ENCODE results near the gene TUBGCP6.
A peak's percentile ranks its signal among the peaks of the same experiment; 100 is the strongest.

The TUBGCP6 gene

DNA sequence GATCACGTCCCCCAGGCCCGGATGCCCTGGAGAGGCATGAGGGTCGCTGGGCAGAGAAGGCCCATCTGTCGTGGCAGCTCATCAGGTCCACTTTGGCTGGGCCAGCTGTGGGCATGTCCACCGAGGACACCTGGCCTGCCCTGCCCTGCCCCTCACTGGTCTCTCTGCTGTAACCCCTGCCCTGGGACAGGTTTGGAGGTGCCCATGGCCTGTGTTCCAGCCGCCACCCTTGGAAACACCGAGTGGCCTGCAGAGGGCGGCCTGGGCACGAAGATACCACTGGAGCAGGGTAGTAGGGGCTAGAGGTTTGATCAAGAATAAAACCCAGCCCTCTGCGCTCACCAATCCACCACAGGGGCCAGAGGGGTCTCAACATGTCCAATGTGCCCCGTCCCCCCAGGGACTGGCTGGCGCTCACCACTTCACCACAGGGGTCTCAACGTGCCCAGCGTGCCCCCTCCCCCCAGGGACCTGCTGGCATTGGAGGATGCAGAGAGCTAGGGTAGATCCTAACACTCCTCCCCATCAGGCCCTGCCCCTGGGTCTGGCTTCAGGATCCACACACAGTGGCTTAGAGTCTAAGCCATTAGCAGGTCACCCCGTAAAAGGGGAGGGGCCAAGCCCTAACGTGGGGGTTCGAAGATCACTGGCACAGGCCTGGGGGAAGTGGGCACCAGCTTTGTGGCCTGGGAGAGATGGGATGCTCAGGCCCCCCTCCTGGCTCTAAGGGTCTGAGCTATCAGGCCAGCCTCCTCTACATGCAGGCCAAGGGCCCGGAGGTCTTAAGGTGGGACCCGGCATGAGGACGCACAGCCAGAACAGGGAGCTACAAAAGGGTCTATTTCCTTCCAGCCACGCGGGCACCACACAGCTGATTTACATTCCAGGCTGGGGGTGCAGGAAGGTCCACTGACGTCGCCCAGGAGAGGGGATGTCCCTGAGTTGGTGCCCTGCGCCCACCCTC, 7.5 kb upstream of the TUBGCP6 start:
- Histone ChIP-seq H3K27me3 (ENCODE audit: control insufficient read depth, insufficient read depth, low read length) (no peaks in the 10 kb centered on the region), H3K4me1 (ENCODE audit: control insufficient read depth, insufficient read depth, low read length) (peaks cover 23% of the 10 kb centered on the region), H3K9me3 (replicated peaks; ENCODE audit: low read length) (no peaks in the 10 kb centered on the region), H3K9ac (ENCODE audit: low read depth, low read length) (no peak overlapping the region), H3K36me3 (ENCODE audit: insufficient read depth, low read length) (peaks cover 21% of the 10 kb centered on the region), H3K4me2 (ENCODE audit: low read length) (peak overlapping the region; percentile 100), H3K4me3 (ENCODE audit: low read length) (no peak overlapping the region)

DNA sequence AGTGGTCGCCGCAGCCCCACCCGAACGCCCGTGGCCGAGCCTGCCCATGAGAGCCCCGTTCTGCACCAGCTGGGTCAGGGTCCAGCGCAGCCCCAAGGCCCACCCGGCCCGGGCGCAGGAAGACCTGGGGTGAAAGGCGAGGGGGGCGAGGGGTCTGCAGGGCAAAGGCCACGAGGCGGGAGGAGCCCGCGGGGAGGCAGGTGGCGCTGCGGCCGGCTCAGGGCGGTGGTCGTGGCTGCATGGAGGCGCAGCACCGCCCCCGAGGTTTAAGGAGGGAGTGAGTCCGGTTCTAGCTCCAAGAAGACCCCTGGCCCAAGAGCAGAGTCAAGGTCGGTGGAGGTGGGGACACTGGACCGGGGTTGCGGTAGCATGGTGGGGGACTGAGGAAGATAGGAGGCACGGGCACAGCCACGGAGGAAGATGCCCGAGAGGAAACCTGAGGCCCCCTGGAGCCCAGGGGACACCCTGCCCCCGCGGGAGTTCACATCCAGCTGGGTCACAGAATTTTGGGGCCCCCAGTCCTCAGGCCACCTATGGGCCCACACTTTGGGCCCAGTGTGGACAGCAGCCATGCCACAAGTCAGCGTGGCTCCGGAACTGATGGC, 6.8 kb upstream of the TUBGCP6 start:
- peak overlapping the region; percentile 100 for H3K4me2 ChIP-seq (ENCODE audit: low read length)
- H3K9me3 ChIP-seq (replicated peaks; ENCODE audit: low read length): no peaks in the 10 kb centered on the region
- H3K4me3 ChIP-seq (ENCODE audit: low read length): peak overlapping the region; percentile 93
- peaks cover 27% of the 10 kb centered on the region for H3K36me3 ChIP-seq (ENCODE audit: insufficient read depth, low read length)
- H3K9ac ChIP-seq (ENCODE audit: low read depth, low read length): peak overlapping the region; percentile 95
- H3K27me3 ChIP-seq (ENCODE audit: control insufficient read depth, insufficient read depth, low read length): no peaks in the 10 kb centered on the region
- H3K4me1 ChIP-seq (ENCODE audit: control insufficient read depth, insufficient read depth, low read length): peaks cover 23% of the 10 kb centered on the region

DNA sequence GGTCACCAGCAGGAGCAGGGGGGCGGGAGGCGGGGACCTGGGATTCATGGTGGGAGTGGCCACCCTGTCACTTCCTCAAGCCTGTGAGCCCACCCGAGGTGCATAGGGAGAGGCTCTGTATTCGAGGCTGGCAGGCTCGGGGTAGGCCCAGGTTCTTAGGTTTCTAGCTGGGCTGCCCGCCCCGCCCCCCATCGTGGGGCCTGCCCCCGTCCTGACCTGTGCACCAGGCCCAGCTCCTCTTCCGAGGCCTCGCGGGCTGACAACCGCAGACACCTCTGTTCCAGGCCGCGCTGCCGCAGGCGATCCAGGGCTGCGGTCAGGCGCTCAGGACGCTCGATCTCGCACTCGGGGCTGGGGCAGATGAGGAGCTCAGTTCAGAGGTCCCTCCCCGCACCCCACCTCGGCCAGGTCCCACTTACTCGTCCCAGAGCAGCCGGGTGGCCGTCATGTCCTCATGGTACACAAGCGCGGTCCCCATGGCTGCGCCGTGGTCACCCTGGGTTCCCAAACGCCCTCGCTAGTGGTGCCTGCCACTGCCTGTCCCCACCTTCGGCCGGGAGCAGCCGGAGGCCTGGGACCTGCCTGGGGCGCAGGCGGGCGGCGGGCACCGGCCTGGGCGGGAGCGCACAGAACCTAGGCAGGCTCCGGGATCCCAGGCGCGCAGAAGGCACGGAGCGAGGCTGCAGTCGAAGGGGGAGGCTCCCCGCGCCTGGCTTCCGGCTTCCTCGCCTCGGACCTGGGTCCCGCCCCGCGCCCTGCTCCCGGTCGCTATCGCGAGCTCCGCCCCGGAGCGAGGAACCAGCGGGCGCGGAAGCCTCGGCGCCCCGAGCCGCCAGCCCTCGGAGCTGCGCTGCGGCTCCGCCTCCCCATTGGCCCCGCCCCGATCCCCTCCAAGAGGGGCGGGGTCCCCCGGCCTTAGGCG, 6.0 kb upstream of the TUBGCP6 start, which contains the start of gene HDAC10:
HDAC10 (minus strand) TSS at position 711 of the 922 bp plus-strand sequence; CDS start at position 478, 233 bp downstream.
- H3K36me3 ChIP-seq (ENCODE audit: insufficient read depth, low read length): peaks cover 28% of the 10 kb centered on the region
- H3K9ac ChIP-seq (ENCODE audit: low read depth, low read length): peak within 1 kb of the TSS; percentile 95
- H3K4me3 ChIP-seq (ENCODE audit: low read length): peak within 1 kb of the TSS; percentile 93
- H3K9me3 ChIP-seq (replicated peaks; ENCODE audit: low read length): no peaks in the 10 kb centered on the region
- H3K27me3 ChIP-seq (ENCODE audit: control insufficient read depth, insufficient read depth, low read length): no peaks in the 10 kb centered on the region
- peaks cover 27% of the 10 kb centered on the region for H3K4me1 ChIP-seq (ENCODE audit: control insufficient read depth, insufficient read depth, low read length)
- peak within 1 kb of the TSS; percentile 100 for H3K4me2 ChIP-seq (ENCODE audit: low read length)

DNA sequence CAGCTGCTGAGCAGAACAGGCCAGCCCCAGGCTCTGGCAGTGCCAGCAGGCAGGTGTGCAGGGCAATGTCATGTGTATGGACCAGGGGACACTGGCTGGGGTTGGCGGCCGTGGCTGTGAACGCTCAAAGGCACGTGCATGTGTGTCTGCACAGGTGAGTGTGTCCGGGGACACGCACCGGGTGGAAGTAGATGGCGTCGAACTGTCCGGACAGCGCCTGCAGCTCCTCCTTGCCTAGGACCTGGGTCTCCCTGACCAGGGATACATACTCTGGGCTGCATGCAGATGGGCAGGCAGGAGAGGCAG, 5.4 kb upstream of the TUBGCP6 start:
- peak overlapping the region; percentile 95 for H3K9ac ChIP-seq (ENCODE audit: low read depth, low read length)
- H3K9me3 ChIP-seq (replicated peaks; ENCODE audit: low read length): no peaks in the 10 kb centered on the region
- no peaks in the 10 kb centered on the region for H3K27me3 ChIP-seq (ENCODE audit: control insufficient read depth, insufficient read depth, low read length)
- H3K4me1 ChIP-seq (ENCODE audit: control insufficient read depth, insufficient read depth, low read length): peaks cover 32% of the 10 kb centered on the region
- H3K4me3 ChIP-seq (ENCODE audit: low read length): peak overlapping the region; percentile 93
- H3K4me2 ChIP-seq (ENCODE audit: low read length): peak overlapping the region; percentile 100
- H3K36me3 ChIP-seq (ENCODE audit: insufficient read depth, low read length): peaks cover 29% of the 10 kb centered on the region

DNA sequence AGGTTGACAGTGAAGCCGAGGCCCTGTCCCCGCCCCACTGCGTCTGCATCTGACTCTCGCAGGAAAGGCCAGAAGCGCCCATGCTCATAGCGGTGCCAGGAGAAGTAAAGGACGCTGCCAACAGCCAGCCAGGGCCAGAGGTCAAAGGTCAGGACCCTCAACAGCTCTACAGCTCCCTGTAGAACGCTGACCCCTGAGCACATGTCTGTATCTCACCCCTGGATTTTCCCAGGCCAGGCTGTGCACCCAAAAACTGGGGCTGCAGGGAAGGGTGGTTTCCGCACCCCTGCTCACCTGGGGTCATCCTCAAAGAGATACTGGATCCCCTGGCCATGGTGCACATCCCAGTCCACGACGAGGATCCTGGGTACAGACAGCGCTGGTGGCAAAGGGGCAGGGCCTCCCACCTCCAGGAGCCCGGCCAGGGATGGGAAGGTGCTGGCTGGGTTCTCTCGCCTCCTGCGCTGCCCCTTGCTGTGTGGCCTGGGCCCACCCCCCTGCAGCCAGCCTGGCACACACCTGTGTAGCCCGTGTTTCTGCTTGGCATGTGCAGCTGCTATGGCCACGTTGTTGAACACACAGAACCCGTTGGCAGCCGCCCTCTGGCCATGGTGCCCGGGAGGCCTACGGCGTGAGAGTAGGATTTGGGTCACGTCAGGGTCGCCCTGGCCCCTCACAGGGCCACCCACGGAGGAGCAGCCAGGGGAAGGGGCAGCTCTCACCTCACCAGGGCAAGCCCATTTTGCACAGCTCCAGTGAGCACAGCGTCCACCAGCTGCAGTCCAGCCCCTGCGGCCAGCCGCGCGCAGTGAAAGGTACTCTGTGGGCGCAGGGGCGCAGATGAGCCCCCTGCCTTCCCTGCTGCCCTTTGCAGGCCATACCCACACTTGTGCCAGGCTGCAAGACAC, 4.8 kb upstream of the TUBGCP6 start:
- peak overlapping the region; percentile 100 for H3K4me2 ChIP-seq (ENCODE audit: low read length)
- H3K9me3 ChIP-seq (replicated peaks; ENCODE audit: low read length): no peaks in the 10 kb centered on the region
- peaks cover 23% of the 10 kb centered on the region for H3K36me3 ChIP-seq (ENCODE audit: insufficient read depth, low read length)
- H3K4me3 ChIP-seq (ENCODE audit: low read length): peak overlapping the region; percentile 93
- peak overlapping the region; percentile 95 for H3K9ac ChIP-seq (ENCODE audit: low read depth, low read length)
- no peaks in the 10 kb centered on the region for H3K27me3 ChIP-seq (ENCODE audit: control insufficient read depth, insufficient read depth, low read length)
- peaks cover 32% of the 10 kb centered on the region for H3K4me1 ChIP-seq (ENCODE audit: control insufficient read depth, insufficient read depth, low read length)

DNA sequence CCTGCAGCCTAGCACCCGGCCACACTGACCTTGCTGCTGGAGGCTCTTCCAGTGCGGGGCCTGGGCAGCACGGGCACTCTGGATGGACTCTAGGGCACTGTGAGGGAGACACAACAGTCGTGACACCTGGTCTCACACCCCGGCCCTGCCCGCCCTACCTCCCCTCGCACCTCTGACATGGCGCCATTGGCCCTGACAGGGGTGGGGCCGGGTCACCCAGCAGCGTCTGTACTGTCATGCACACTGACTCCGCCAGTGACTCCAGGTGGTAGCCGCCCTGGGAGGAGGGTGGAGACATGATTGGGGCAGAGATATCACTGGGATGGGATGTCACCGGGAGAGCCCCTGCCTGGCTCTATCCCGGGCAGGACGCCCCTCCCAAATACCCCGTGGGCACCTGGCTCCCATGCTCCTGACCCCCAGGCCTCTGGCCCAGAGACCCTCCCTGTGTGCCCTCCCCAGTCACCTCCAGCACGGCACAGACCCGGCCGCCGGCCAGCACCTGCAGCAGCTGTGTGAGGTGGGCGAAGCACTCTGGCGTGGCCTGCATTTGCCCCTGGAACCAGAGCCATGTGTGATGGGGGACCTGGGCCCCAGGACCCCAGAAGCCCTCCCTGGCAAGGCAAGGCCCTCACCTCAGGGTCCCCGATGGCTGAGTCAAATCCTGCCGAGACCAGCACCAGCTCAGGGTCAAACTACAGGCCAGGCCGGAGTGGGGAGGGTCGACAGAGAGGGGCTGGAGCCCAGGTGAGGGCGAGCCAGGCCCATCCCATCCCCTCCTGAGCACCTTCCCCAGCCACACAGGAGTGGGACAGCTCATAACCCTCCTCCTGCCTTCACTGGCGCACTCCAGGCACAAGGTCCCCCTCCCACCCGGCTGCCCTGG, 3.6 kb upstream of the TUBGCP6 start:
- Histone ChIP-seq H3K4me1 (ENCODE audit: control insufficient read depth, insufficient read depth, low read length) (peaks cover 32% of the 10 kb centered on the region), H3K4me2 (ENCODE audit: low read length) (no peak overlapping the region), H3K36me3 (ENCODE audit: insufficient read depth, low read length) (peaks cover 23% of the 10 kb centered on the region), H3K9me3 (replicated peaks; ENCODE audit: low read length) (no peaks in the 10 kb centered on the region), H3K4me3 (ENCODE audit: low read length) (no peak overlapping the region), H3K27me3 (ENCODE audit: control insufficient read depth, insufficient read depth, low read length) (no peaks in the 10 kb centered on the region), H3K9ac (ENCODE audit: low read depth, low read length) (no peak overlapping the region)

DNA sequence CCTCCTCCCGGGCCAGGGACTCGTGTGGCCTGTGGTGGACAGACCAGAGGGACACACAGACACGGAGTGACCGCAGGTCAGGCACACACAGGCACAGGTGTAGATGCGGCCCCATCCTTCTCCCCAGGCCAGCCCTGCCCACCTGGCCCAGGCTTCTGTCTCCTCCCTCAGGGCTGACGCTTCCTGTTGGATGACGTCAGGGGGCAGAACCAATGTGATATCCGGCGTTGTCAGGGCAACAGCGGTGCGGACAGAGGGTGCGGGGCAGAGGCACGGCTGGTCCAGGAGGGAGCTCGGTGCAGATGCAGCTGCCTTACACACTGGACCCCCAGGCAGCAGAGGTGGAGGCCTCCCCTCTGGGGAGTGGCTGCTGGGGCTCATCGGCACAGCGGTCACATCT, 2.9 kb upstream of the TUBGCP6 start:
- H3K4me1 ChIP-seq (ENCODE audit: control insufficient read depth, insufficient read depth, low read length): peaks cover 34% of the 10 kb centered on the region
- H3K27me3 ChIP-seq (ENCODE audit: control insufficient read depth, insufficient read depth, low read length): no peaks in the 10 kb centered on the region
- H3K4me2 ChIP-seq (ENCODE audit: low read length): no peak overlapping the region
- no peaks in the 10 kb centered on the region for H3K9me3 ChIP-seq (replicated peaks; ENCODE audit: low read length)
- H3K9ac ChIP-seq (ENCODE audit: low read depth, low read length): no peak overlapping the region
- no peak overlapping the region for H3K4me3 ChIP-seq (ENCODE audit: low read length)
- peaks cover 20% of the 10 kb centered on the region for H3K36me3 ChIP-seq (ENCODE audit: insufficient read depth, low read length)

DNA sequence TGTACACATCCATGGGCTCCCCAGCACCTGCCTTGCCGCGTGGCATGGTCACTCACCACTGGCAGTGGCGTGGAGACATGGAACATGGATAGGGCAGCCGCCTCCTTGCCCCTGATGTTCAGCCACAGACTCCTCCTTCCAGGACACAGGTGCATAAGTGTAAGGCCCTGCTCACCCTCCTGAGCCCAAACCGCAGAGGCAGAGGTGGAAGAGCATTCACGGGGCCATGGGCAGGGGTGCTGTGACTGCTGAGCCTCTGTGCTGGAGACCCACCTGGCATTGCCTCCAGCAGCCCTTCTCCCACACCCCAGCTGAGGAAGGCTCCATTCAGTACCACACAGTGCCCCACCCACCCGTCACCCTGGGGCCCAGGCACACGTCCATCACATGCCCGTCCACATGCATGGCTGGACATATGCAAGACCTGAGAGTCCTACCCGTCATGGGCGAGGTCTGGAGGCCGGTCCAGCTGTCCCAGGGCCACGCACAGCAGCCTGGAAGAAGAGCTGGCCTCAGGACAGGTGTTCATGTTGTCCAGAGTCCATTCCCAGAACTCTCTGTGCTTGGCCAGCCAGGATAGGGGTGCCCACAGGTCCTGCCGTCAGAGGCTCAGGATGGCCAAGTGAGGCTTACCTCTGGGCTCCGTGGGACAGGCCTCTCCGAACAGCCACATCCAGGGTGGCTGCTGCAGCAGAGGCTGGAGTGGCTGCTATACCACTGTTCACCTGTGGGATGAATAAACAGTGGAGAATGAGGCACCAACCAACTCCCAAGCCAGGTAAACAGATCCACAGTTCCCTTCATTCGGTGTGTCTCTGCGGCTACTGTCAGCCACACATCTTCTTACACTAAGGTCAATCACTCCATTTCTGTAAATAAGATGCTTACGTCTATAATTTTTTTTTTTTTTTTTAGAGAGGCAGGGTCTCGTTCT, 1.7 kb upstream of the TUBGCP6 start:
- Histone ChIP-seq H3K4me2 (ENCODE audit: low read length) (peak overlapping the region; percentile 97), H3K36me3 (ENCODE audit: insufficient read depth, low read length) (peaks cover 20% of the 10 kb centered on the region), H3K4me1 (ENCODE audit: control insufficient read depth, insufficient read depth, low read length) (peaks cover 37% of the 10 kb centered on the region), H3K4me3 (ENCODE audit: low read length) (no peak overlapping the region), H3K27me3 (ENCODE audit: control insufficient read depth, insufficient read depth, low read length) (no peaks in the 10 kb centered on the region), H3K9me3 (replicated peaks; ENCODE audit: low read length) (no peaks in the 10 kb centered on the region), H3K9ac (ENCODE audit: low read depth, low read length) (no peak overlapping the region)
